GM21723 (cell line): ENCODE data around the gene TSPO2.

Experiments
- ATAC-seq: cut with Tn5 transposase; IDR thresholded peaks from one replicate; pipeline ENCODE4 v1.9.1; 2021; ENCODE audit warnings: mild to moderate bottlenecking, moderate library complexity; ENCODE audit not compliant: unreplicated experiment

TSPO2 gene

DNA sequence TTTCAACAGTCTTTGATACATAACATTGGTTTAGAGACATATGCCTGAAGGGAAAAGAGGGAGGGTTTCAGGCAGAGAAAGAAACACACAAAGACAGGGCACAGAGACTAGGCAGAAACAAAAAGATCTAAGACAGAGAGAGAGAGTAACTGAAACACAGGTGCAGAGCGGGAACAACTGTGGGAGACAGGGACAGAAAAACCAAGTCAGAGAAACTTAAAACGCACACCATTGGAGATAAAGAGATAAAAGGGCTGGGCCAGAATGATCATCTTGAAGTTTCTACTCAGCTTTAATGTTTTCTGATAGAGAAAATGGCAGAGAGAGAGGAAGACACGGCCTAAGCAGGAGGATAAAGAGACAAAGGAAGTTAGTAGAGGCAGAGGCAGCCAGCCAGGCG, 15.0 kb upstream of the TSPO2 start:
- ATAC-seq, result no peak

DNA sequence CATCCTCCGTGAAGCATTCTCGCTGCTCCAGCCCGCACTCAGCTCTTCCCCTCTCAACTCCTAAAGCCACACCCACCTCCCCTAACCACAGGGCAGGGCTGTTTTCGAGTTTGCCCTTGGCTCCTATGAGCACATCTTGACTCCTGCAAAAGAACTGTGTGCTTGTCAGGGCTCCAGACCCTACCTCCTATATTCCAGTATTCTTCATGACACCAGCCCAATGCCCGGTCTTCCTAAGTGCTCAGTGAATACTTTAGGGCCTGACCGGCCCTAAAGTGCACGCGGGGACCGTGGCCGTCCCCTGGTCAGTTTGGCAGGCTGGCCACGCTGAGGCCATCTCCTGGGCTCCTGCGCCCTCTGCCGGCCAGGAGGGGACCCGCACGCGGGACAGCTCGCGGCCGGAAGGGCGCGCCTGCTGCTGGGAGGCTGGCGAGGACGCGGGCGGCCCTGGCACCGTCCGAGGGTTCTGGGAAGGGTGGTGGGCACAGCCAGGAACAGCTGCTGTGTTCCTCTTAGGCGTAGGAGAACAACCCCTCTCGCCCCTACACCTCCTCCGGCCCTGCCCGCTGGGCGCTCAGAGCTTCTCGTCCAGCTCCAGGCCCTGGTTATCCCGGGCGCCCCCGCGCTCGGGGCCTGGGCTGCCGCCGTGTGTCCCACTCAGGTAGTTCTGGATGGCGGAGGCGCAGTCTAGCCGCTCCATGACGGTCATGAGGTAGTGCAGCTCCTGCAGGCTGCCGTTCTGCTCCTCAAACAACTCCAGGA, 14.3 kb upstream of the TSPO2 start:
- ATAC-seq, result peak; percentile 95

DNA sequence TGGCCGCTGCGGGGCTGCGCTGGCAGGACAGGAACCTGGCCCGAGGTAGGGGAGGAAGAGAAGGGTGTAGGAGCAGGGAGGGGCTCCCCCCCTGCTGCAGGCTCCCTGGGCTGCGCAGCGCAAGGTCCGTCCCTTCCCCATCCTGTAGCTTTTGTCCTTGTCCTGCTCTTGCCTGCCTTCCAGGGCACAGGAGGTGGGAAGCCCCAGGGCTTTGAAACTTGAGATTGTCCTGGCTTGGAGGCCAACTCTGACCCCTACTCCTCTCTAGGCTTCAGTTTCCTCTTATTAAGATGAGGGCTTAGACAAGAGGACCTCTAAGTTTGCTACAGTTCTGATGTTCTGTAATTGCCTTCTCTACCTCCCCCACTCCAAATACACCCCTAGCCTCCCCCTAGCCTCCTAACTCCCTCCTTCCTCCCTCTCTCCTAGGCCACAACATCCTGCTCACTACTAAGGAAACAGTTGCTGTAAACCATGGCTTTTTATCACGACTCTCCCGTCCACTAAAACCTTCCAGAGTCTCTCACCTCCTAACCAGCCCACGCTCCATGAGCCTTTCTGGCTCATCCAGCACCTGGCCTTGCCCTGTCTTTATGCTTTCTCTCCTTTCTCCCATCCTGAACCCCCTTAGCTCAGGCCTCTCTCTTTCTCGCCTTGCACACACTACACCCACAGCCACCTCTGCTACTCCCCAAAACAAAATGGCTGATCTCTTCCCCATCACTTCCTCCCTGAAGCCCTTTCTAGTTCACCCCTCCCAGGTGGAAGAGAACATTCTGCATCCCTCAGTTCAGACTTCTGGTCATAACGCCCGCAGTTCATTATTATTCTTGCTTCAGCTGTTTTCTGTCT, 13.5 kb upstream of the TSPO2 start:
- ATAC-seq, result peak; percentile 41

DNA sequence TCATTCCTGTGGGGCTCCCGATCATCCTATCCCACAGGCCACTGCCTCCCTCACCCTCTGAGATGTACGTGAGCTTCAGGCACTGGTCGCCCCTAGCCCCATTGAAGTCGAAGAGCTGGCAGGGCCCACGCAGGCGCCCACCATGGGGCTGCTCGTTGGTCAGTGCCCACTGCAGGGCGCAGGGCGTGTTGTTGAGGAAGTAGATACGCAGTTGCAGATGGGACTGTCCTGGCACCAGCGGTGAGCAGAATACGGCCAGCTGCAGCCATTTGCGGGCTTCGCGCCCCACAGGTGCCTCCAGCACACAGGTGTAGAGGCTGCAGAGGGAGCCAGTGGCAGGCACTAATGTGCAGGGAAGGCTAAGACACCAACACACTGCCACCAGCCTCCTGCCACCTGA, 9.4 kb upstream of the TSPO2 start:
- ATAC-seq, result no peak

DNA sequence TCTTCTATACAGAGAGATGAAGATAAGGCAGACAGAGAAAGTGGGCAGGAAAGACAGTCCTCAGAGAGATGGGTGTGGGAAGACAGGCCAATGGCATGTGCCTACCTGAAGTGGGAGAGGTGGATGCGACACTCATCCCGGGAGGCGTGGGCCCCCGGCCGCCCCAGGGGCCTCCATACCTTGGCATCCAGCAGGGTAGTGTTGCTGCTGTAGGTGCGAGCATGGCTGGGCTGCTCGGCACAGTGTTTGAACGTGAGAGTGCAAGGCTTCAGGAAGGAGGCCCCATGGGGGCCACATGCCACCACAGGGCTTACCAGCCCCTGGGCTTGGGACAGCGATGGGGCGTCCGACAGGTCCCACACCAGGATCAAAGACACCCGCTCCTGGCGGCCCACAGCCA, 8.5 kb upstream of the TSPO2 start:
- ATAC-seq, result no peak

DNA sequence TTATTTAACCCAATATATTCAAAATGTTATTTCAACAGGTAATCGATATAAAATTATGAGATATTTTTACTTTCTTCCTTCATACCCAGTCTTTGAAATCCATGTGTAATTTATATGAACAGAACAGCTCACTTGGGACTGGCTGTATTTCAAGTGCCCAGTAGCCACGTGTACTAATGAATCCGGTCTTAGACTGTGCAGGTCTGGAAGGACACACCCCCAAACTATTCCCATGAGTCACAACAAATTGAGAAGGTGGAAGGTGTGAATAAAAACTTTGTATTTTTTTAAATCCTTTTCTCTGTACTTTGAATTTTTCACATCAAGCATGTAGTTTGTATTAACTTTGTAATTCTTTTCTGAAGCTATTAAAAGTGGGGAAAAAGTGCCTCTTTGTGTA, 6.1 kb upstream of the TSPO2 start:
- no peak for ATAC-seq

DNA sequence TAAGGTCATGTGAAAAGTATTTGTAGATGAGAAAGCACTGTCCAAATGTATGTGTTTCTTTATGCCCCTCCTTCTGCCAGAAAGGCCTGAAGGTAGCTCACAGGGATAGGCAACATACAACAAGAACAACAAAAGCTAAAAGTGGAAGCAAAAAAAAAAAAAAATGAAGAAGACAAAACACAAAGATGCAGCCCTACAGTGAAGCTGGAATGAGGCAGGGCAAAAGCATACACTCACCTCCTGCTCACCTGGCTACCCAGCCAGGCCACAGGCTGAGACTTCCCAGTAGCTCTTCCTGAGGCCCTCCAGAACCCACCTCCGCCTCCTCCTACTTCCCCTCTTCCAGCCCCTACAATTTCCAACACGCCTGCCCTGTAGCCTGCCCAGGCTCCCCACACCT, 5.7 kb upstream of the TSPO2 start:
- no peak for ATAC-seq

DNA sequence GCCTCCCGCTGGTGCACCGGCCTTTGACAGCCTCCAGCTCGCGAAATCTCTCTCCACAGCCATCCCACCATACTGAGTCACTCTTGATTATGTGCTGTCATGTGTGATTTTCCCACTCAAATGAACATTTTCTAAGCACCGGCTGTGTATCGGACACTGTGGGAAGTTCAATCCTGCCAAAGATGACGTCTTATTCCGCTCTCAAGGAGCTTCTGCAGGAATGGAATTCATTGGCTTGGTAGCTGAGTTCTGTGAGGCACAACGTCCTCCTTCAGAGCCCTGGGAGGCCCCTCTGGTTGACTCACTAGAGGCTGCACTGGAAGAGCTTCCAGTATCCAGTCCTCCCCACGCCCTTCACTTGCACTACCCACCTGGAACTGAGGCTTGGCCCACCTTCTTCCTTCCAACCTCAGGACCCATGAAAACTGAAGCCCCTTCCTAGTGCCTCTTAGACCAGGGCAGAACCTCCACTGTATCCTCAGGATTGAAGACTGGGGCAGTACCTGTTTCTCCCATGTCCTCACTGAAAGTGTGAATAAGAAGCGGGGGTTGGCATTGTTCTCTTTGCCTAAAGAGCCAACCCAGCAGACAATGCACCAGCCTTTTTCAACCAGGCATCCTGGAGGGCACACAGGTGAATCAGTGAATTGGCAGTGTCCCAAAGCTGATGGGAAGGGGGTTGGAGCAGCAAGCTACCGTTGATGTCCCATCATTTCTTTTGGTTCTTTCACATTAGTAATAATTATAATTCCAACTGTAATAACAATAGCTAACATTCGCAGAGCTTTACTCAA, 5.0 kb upstream of the TSPO2 start:
- ATAC-seq, result no peak

DNA sequence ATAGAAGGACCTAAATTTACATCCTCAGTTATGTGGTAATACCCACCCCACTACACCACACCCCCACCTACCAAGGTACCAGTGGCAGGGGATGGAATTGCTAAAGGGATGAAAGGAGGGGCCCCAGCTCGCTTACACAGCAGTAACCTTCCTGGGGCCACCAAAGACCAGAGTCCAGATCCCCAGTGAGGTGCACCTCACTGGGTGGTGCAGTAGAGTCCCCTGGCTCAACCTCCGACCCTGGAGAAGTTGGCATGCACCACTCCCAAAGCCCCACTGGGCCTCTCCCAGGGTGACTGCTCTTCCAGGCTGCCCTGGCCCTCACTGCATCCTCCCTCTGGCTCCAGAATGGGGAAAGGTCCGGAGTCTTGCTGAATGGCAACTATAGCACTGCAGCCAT, 4.1 kb upstream of the TSPO2 start:
- ATAC-seq, result no peak

DNA sequence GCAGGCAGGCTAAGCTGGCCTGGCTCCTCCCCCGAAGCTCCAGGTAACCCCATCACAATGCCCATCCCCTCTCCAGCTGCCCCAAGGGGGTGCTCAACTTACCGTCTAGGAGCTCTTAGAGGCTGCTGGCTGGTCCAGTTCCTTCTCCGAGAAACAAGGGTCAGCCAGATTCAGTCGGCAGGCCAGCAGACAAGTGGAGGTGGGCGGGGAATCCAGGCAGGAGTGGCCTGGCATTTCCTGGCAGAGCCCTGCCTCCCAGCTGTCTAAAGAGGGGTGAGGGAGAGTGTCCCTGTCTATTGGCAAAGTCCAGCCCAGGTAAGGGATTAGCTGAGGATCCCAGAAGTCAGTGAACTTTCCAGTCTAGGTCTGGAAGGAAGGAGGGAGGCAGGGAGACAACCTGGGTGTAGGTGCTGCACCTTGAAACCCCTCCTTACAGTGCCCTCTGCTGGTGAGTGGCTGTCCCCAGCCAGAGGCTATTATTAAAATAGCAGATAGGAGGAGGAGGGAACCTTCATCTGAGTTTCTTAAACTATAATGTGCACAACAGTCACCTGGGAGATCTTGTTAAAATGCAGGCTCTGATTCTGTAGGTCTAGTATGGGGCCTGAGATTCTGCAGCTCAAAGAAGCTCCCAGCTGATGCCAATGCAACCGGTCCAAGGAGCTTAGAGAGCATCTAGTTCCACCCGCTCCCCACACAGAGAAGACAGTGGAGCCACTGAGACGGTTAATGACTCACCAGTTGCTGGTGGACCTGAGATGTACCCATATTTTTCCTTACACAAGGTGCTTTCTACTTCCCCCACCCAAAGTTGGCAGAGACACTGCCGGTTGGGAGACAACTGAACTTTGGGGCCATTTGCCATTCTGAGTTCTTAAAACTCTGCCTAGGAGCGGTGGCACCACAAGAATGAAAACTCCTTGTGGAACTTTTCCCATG, 2.9 kb upstream of the TSPO2 start, which contains the start of gene UNC5CL:
TSS of gene UNC5CL (minus strand) at position 162 of the 939 bp plus-strand sequence. CDS start 4,147 bp downstream, outside the sequence.
- no peak for ATAC-seq

DNA sequence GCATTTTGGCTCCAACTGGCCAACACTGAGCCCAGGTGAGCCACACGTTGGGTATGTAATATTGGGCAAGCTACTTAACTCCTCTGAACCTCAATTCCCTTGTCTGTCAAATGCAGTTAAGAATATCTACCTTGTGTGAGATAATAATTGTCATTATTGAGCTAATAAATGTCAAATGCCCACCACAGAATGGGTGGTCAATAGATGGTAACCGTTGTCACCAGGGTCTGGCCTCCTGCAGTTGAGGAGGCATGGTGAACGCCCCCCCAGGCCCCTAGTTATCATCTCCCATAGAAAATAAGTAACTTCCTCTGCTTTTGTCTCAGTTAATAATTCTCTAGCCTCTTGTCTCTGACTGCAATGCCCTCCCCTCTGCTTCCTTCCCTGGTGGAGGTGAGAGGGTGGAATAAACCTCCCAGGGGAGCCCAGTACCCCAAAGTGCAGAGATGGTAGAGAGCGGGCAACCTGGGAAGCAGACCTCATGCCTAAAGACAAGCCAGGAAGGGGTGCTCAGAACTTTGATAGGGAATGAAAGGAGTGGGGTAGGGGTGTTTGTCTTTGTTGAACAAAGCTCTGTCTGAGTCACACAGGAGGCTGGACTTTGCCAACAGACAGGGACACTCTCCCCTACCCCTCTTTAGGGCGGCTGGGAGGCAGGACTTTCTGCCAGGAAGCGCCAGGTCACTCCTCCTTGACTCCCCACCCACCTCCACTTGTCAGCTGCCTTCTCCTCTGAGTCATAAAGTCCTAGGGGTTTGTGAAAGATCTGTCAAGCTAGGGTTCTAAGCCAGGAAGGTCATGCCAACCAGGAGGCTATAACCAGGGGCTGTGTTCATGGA, 1.9 kb upstream of the TSPO2 start:
- no peak for ATAC-seq

DNA sequence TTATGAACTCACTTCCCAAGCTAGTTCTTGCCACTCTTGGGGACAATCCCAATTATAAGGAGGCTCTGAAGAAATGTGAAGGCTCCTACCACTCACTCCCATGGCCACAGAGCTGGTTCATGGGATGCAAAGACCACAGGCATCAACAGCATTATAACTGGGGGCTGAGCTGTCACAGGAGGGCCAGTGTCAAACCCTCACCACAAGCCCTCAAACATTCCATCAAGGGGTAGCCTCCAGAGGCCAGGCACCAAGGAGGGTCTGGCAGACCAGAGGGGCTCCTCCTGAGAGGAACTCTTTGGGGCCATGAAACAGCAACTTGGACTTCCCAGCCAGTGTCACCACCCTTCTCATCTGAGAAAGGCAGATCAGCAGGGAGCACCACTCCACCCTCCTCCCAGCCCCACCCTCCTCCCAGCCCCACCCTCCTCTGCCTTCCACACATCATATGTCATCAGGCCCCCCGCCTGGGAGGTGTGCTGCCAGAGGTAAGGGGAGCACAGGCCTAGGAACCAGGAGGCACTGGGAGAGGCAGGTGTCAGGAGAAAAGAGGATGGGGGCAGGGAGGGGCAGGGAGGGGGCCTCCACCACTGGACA, 1.2 kb upstream of the TSPO2 start:
- no peak for ATAC-seq

DNA sequence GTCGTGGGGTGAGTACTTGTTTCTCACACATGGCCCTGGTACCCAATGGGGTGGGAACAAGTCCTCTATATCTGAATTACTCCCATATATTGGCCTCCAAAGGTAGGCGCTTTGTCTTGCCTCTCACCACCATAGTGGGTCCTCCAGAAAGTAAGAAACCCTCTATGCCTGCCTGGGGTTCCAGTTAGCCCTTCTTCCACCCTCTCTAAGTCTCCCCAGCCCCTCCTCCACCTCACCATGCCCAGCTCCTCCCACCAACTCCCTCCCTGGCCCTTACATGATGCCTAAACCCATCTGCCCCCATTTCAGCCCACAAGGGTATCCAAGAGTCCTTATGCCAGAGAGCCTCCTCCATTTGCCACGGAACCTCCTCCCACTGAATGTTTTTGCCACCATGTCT, 884 bp downstream of the TSPO2 start:
- ATAC-seq, result no peak

DNA sequence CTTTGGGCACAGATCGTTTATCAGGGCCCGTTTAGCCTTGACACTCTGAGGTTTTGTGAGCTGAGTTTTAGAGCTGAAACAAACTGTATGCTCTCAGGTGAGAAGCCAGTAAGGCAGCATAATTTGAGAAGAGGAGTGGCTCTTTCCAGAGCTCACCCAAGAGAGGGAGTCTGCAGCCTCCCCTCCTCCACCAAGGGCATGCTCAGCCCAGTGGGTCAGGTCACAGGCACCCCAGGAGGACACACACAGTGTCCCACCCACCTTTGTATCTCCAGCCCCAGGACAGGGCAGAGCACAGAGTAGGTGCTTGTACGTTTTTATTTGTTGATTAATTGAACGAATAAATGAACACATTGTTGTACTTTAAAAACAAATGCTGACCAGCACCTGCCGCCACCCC, 3.4 kb downstream of the TSPO2 start:
- no peak for ATAC-seq

DNA sequence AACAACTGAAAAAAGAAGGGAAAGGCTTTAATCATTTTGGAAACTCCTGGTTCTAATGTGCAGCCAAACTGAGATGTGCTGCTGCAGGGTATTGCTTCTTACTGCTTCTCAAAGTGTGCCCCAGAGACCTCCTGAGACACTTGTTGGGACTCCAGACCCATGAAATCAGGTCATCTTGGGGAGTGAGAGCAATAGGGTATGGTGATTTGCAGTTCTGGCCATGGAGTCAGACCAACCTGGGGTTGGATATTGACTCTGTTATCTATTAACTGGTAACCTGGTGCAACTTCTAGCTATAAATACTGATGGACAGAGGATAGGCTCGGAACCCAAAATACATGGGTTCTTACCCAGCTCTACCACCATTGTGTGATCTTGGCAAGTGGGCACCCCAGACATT, 3.8 kb downstream of the TSPO2 start:
- no peak for ATAC-seq

DNA sequence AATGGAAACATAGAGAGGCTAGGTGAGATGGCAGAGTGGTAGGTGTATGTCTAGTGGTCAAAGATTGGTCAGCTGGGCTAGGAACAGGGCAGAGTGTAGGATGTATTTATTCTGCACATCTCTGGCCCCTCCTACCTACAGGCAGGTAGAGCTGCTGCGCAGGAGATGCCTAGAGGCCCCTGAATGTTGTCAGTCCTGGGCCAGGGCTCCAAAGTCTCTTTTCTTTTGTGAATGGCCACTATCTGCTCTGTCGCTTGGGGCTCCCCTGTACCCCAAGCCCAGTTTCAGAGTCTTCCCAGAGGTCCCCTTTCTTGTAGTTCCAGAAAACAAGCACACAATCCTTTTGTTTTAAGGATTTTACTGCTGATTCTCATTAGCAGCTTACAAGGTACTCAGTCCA, 5.0 kb downstream of the TSPO2 start:
- no peak for ATAC-seq

DNA sequence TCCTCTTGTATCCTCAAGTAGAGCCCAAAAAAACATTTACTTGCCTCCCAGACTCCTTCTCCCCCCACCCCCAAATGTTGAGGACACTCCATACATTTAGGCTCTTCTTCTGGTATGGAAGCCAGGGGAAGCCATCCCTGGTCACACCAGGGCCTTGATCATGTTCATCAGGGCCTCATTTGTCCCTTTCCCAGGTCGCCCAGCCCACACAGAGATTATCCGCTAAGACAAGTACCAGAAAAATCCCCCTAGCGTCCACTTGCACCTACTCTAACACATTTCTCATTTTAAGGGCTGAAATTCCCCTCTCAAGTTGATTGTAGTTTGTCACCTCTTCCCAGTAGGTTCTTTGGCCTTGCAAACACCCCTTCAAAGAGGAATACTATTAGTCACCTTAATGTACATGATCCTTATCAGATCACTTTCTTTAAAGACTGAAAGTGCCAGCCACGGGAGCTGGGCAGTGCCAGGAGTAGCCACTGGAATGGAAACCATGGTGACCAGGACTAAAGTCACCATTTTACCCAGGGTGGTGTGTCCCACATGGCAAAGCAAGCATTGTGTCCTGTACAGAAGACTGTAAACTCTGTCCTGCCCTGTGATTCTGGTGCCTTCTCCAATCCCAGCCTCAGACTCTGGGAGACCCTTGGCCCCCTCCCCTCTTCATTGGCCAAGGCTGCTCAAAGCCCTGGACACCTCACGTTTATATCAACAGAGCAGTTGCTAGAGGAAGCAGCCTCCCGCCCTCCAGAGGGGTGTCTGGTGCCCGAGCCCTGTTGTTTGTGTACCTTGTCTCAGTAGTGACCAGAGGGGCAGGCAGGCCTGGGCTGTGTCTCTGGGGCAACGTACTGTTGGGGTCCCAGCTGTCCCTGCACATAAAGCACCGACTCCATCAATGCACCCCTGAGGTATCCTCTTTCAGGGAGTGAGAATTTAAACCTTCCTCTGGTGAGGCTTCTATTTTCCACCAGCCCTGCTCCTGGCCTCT, 5.8 kb downstream of the TSPO2 start:
- ATAC-seq, result no peak

DNA sequence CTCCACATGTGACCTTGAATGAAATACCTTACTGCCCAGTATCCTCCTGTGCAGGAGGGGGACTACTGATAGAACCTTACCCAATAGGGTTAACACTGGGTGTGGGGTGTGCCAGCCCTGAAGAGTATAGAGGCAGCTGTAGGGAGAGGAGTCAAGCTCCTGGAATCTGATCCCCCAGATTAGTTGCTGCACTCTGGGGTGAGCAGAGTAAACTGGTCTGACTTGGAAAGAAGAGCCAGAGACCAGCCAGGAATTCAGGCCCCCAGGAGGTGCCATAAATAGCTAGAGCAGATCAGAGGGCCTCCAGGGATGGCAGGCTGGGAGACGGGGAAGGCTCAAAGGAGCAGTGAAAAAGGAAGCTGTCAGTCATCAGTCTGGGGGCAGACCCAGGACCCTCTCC, 7.3 kb downstream of the TSPO2 start:
- no peak for ATAC-seq
